Raji (cell line): ENCODE data around the gene TEAD4.

ENCODE experiments used
- POLR2A ChIP-seq: IDR thresholded peaks from 2 replicates; pipeline ENCODE4 v1.6.1; 2011; ENCODE audit warnings: low read depth, low read length, control low read depth; ENCODE audit not compliant: insufficient read depth

TEAD4 gene

GRCh38 chr12:2955888-2956287 lies 3.3 kb upstream of the TEAD4 start:
- no peak for TF ChIP-seq POLR2A

DNA sequence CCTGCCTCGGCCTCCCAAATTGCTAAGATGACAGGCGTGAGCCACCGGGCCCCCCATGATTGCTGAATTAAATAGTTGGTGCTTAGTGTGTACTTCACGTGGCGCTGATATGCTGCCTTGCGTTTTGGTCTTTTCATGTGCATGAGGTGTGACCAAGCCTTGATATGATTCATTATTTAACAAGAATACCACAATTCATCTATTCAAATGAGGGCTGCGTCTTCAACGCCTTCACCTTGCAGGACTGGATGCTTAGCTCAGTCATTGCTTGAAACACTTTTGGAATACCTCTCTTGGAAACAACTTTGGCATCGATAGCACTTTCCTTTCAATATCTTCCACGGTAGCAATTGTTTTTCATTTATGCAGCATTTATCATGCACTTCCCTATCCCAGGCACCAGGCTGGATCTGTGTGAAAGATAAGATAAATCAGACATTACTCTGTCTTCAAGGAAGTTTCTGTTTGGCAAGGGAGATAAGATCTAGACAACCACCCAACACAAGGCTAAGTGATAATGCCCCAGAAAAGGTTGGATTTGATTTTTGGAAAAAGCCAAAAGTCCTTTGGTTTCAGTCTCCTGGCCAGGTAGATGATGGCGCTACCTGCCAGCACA lies 1.3 kb upstream of the TEAD4 start:
- TF ChIP-seq POLR2A, result no peak

- no peak for TF ChIP-seq POLR2A
These were observed 585 bp upstream of the TEAD4 start for GRCh38 chr12:2958432-2959191.

GRCh38 chr12:2959505-2960389 lies 550 bp downstream of the TEAD4 start:
- TF ChIP-seq POLR2A, result no peak

- no peak for TF ChIP-seq POLR2A
These were observed 1.3 kb downstream of the TEAD4 start for GRCh38 chr12:2960390-2960956.

DNA sequence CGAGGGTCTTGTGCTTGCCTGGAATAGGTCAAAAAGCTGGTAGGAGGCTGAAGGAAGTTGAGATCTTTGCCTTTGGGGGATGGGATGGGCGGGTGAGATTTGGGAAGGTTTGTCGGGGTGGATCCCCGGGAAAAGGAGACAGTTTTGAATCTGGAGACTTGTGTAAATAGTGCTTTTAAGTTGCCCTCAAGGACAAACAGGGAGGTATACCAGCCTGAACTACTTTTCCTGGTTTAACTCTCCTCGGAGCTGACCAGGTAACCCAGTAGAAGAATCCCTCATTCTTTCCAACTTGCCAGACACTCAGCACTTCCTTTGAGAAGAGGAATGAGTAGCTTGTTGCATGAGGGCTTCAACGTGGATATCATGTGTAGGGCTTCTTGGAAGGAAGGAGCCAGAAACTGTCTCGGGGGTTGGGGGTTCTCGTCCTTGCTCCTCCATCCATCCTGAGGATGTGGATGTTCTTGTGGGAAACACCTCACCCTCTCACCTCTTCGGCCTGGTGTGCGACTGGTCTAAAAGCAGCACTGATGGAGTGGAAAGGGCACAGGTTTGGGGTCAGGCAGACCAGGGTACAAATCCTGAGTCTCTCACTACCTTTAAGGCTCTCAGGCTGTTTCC lies 1.9 kb downstream of the TEAD4 start:
- TF ChIP-seq POLR2A, result no peak

GRCh38 chr12:2961705-2962104 lies 2.5 kb downstream of the TEAD4 start:
- no peak for TF ChIP-seq POLR2A

- TF ChIP-seq POLR2A, result no peak
These were observed 4.1 kb downstream of the TEAD4 start for GRCh38 chr12:2963154-2963759.

DNA sequence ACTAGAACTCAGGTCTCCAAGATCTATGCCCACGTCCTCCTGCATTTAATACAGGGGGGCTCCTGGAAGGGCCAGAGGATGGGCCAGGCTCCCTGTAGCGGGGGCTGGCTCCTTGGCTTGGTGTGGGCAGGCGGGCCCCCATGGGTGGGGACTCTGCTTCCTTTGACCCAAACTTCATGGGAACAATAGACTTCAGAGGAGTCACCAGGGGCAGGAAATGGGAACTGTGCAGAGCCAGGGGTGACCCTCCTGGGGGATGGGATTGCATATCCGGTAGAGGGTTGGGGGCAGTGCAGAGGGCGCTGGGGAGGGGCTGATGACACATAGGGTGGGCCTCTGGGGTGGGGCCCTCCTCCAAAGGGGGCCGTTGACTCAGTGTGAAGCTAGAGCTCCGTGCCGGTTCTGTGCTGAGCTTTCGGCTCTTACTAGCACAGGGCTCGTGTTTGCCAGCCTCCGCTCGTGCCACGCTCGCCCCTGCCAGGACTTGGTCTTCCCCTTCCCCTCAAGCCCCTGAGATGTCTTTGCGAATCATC lies 4.6 kb downstream of the TEAD4 start:
- TF ChIP-seq POLR2A, result no peak

GRCh38 chr12:2967651-2968050 lies 8.5 kb downstream of the TEAD4 start:
- TF ChIP-seq POLR2A, result no peak

DNA sequence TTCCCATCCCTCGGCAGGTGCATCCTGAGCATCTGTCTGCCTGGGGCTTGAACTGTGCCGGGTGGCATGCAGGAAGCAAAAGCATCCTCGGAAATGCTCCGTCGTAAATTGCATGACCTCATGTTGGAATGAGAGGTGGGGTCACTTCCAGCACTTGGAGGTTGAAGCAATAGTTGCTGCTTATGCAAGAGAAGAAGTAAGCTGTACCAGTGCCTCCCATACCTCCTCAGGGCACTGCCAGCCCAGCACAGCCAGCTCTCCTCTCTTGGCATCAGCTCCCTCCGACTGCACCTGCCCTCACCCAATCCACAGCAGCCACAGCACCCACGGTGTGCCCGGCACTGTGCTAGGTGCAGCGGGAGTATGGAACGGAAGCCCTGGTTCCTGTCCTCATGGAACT lies 11.5 kb downstream of the TEAD4 start:
- no peak for TF ChIP-seq POLR2A

DNA sequence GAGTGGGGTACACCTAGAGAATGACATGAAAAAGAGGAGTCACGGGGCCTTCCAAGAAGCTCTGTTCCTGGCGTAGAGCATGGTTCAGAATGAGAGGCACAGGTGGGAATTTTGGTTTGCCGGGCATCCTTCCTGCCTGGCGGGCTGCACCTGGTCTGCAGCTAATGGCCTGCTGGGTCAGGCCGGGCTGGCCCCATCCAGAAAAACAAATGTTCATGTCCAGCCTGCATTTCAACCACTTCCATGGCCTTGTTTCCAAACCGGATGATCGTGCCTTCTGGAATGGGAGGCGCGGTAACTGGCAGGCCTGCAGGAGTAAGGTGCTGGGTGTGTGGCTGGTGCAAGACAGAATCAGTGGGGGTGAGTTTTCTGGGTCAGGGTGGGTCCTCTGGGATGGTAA lies 14.4 kb downstream of the TEAD4 start:
- TF ChIP-seq POLR2A, result no peak

GRCh38 chr12:2974560-2974971 lies 15.4 kb downstream of the TEAD4 start:
- TF ChIP-seq POLR2A, result no peak

- TF ChIP-seq POLR2A, result no peak
These were observed 17.4 kb downstream of the TEAD4 start for GRCh38 chr12:2976581-2976996.
